ENCODE results near the gene NAGK.
"Not testable (repeated sequence)": the region's sequence is repeated elsewhere in the genome, so short reads cannot be mapped to it uniquely, and the experiment has no call there.

NAGK gene

DNA sequence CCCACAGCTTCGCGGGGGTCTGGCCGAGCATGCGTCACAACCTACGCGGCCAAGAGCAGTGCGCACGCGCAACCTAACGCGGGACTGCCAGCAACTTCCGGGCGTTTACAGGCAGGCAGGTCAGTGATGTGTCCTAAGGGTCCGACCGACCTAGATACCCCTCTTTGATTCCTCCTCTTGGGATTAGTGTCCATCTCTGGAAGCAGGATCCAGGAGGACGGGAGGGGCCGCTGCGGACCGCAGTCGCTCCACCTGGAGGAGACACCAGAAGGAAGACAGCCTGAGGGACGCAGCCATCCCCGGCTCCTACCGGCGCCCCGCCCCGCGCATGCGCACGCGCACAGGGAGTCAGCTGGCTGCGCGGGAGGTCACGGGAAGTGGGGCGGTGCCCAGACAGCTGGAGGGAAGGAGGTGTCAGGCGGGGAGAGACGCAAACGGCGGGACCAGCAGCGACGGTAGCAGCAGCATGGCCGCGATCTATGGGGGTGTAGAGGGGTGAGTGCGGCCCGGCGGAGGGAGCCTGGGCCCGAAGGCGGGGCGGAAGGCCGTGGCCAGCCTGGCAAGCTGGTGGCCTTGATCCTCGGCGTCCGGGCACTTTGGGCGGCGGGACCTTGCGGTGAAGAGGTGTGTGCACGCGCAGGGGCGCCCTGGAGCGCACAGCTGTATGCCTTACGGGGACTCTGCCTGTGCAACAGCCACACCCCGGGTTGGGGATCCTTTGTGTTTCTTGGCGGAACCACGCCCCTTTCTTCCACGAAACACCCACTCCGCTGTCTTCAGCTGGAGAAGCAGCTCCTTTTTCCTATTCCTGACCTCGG lies at the start of gene NAGK:
NAGK (plus strand) TSS at position 431 of the 818 bp plus-strand sequence; CDS start at position 467, 36 bp downstream.
- no peak for TF ChIP-seq CTCF (conservative IDR thresholded peaks at IDR 0.05)
- H3K27ac ChIP-seq, result peak within 1 kb of the TSS; percentile 86

DNA sequence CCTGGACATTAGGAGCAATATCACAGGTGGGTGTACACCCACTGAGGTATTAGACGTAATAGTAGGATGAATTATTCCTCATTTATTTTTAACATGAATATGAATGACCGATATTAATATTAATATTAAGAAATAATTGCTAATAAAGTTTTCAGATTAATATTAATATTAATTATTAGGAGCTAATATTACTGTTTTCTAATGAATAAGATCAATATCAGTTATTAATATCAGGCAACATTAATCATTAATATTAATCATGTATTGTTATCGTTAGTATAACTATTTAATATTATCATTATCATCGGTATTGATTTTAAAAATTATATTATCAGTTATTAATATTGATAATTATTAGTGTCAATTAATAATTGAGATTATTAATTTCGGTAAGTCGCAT lies 48.5 kb upstream of the NAGK start:
- H3K27ac ChIP-seq, result not testable (repeated sequence)

- not testable (repeated sequence) for H3K27ac ChIP-seq
Measured at GRCh38 chr2:71021394-71021793, 47.1 kb upstream of the NAGK start.

GRCh38 chr2:71023553-71024243 lies 44.8 kb upstream of the NAGK start:
- peak; percentile 63 for TF ChIP-seq CTCF (conservative IDR thresholded peaks at IDR 0.05)
- H3K27ac ChIP-seq, result peak overlapping the region; percentile 69

- H3K27ac ChIP-seq, result not testable (repeated sequence)
Measured at GRCh38 chr2:71036296-71036695, 32.2 kb upstream of the NAGK start.

DNA sequence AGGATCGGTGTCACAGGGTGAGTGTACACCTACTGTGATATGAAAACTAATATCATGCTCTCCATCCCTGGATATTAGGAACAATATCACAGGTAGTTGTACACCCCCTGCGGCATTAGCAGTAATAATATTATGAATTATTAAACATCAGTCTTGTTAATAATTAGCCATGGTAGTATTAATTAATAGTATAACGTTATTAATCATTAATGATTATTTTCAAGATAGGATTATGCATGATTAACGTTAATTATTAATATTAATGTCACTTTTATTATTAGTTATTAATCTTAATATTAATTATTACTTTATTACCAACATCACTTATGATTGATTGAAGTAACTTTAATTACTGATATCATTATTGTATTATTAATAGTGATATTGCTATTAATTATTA lies 26.2 kb upstream of the NAGK start:
- no peak overlapping the region for H3K27ac ChIP-seq
- TF ChIP-seq CTCF (conservative IDR thresholded peaks at IDR 0.05), result no peak

GRCh38 chr2:71043531-71044407 lies 24.7 kb upstream of the NAGK start:
- no peak overlapping the region for H3K27ac ChIP-seq
- no peak for TF ChIP-seq CTCF (conservative IDR thresholded peaks at IDR 0.05)

DNA sequence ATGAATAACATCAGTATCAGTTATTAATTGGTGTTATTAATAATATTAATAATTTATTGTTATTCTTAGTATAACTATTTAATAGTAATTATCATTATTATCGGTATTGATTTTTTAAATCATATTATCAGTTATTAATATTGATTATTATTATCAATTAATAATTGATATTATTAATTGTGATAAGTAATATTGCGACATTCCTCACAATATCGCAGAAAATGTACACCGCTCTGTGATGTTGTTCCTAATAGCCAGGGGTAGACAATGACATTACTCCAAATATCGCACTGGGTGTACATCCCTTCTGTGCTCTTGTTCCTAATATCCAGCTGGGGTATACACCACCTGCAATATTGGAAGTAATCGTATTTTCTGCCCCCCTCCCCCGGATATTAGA lies 23.3 kb upstream of the NAGK start:
- no peak for TF ChIP-seq CTCF (conservative IDR thresholded peaks at IDR 0.05)
- H3K27ac ChIP-seq, result no peak overlapping the region
